SK-N-SH treated with all-trans-retinoic acid at 6 μM for 48 hours (cell line): ENCODE measurements around the gene EMID1.

ENCODE experiments used
- BACH2 ChIP-seq: fragments of 250-450 bp; sonication (Bioruptor Pico); IDR thresholded peaks from 2 replicates; pipeline ENCODE4 v1.9.0; 2021; ENCODE audit warnings: mild to moderate bottlenecking, borderline replicate concordance
- CSDC2 ChIP-seq: fragments of 250-450 bp; sonication (Bioruptor Pico); IDR thresholded peaks from 2 replicates; pipeline ENCODE4 v1.5.0; 2020; ENCODE audit warnings: mild to moderate bottlenecking, moderate library complexity
- OSR1 ChIP-seq: fragments of 250-450 bp; sonication (Bioruptor Pico); IDR thresholded peaks from 2 replicates; pipeline ENCODE4 v1.8.0; 2022; ENCODE audit warnings: moderate library complexity, mild to moderate bottlenecking, inconsistent platforms
- PATZ1 ChIP-seq: fragments of 250-450 bp; sonication (Bioruptor Pico); IDR thresholded peaks from 2 replicates; pipeline ENCODE4 v1.8.0; 2020; ENCODE audit warnings: mild to moderate bottlenecking, moderate library complexity, borderline replicate concordance
- PPARA ChIP-seq: fragments of 250-450 bp; sonication (Bioruptor Pico); IDR thresholded peaks from 2 replicates; pipeline ENCODE4 v1.5.0; 2020; ENCODE audit warnings: mild to moderate bottlenecking, borderline replicate concordance
- RARB ChIP-seq: fragments of 250-450 bp; sonication (Bioruptor Pico); IDR thresholded peaks from 2 replicates; pipeline ENCODE4 v1.8.0; 2021; ENCODE audit warnings: mild to moderate bottlenecking, moderate library complexity
- TOX ChIP-seq: fragments of 250-450 bp; sonication (Bioruptor Pico); IDR thresholded peaks from 2 replicates; pipeline ENCODE4 v1.8.0; 2021; ENCODE audit warnings: mild to moderate bottlenecking, moderate library complexity, borderline replicate concordance
- ZC3H10 ChIP-seq: fragments of 250-450 bp; sonication (Bioruptor Pico); IDR thresholded peaks from 2 replicates; pipeline ENCODE4 v1.5.1; 2021; ENCODE audit warnings: mild to moderate bottlenecking, moderate library complexity
- ZNF70 ChIP-seq: fragments of 450-650 bp; formaldehyde crosslinking; IDR thresholded peaks from 2 replicates; pipeline ENCODE4 v1.5.0; 2020; ENCODE audit warnings: mild to moderate bottlenecking, moderate library complexity

GRCh38 chr22:29195118-29195963 lies 10.4 kb upstream of the EMID1 start:
- TF ChIP-seq OSR1 (CRISPR knock-in tag) (no peak), BACH2 (CRISPR knock-in tag) (no peak), PATZ1 (CRISPR knock-in tag) (no peak), ZC3H10 (CRISPR knock-in tag) (no peak), RARB (CRISPR knock-in tag) (no peak), TOX (no peak), ZNF70 (no peak), CSDC2 (no peak), PPARA (no peak)
